G401 (cell line): Measurements from ENCODE around the gene NTHL1. TPM values are rescaled to one million over a fixed set of nuclear protein-coding genes. Genes with fewer than 3 reads are reported as not detected.

Source experiments
- DNase-seq: peaks from one replicate; pipeline ENCODE4 v3.0.0-alpha.2; 2015; ENCODE audit warnings: low spot score
- in situ Hi-C: cut with HindIII; loops from 2 replicates; pipeline ENCODE4 v1.10.0; 2016; ENCODE audit warnings: low sequenced_read_pairs, mixed read lengths
- total RNA-seq: library from RNA; depleted of rRNA; stranded (reverse); fragments of >200 nt; shearing (Covaris generic); gene quantifications from 2 replicates; pipeline ENCODE4 v1.2.3, GENCODE V29; 2014

Gene NTHL1
- total RNA-seq, 1 experiment from 2014 or later, result 36.6 TPM

- in situ Hi-C loops, result loop anchor here (10.0 kb wide), 1 partner anchor 93 kb away; no protein-coding TSS in a partner anchor
- peak; percentile 38 for DNase-seq
These were observed 24.0 kb upstream of the NTHL1 start for GRCh38 chr16:2071454-2072202.

- DNase-seq, result no peak
- in situ Hi-C loops, result loop anchor here (10.0 kb wide), 1 partner anchor 94 kb away; no protein-coding TSS in a partner anchor
These were observed 23.2 kb upstream of the NTHL1 start for GRCh38 chr16:2070576-2071453.

- DNase-seq, result no peak
- in situ Hi-C loops, result no loop called here
These were observed 18.5 kb upstream of the NTHL1 start for GRCh38 chr16:2066139-2066538.

DNA sequence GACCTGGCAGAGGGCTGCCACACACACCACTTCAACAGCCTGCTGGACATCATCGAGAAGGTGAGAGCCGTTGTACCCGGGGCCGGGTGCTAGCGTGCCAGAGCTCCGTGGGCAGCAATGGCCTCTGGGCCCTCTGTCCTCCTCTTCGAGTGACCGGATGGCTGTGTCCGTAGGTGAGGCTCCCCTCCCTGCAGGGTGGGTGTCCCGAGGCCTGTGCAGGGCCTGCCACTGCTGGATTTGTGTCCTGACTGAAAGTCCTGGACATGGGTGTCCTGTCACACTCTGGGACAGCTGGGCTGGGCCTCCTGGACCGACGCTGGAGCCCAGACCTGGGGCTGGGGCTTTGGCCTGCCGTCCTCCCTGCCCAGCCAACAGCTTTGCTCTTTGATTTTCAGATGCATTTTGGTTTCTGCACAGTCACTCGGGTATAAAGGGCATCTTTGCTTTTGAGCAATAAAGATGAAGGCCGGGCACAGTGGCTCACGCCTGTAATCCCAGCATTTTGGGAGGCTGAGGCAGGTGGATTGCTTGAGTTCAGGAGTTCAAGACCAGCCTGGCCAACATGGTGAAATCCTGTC, 16.8 kb upstream of the NTHL1 start:
- DNase-seq, result no peak
- in situ Hi-C loops, result no loop called here

DNA sequence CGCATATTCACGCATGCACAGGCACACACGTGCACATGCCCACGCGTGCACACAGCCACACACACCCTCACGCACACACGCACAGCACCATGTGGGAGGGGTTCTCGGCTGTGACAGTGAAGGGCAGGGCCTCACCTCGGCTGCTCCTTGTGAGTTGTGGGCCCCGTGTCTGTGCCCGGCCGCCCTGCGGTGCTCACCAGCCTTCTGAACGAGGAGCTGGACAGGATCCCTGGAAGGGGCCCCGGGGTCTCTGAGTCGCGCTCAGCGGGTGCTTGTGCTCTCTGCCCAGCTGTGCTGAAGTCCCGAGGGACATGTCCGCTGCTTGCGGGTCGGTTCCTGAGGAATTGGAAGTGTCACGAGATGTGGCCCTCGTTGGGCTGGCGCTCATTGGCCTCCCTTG, 16.2 kb upstream of the NTHL1 start:
- no peak for DNase-seq
- in situ Hi-C loops, result no loop called here

DNA sequence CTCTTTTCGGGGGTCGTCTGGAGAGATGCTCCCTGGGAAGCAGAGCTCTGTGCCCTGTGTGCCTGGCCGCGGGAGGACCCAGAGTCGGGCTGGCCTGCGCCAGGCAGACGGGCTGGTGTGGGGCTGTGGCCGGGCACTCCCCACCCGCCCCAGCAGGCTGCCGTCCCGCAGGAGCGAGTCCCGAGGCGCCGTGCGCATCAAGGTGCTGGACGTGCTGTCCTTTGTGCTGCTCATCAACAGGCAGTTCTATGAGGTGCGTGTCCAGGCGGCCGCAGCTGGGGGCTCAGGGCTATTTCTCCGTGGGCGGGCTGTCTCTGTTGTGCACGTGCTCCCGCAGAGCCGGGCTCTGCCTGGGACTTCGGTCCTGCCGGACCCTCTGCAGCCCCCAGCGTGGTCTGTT, 15.2 kb upstream of the NTHL1 start:
- in situ Hi-C loops, result no loop called here
- DNase-seq, result no peak

DNA sequence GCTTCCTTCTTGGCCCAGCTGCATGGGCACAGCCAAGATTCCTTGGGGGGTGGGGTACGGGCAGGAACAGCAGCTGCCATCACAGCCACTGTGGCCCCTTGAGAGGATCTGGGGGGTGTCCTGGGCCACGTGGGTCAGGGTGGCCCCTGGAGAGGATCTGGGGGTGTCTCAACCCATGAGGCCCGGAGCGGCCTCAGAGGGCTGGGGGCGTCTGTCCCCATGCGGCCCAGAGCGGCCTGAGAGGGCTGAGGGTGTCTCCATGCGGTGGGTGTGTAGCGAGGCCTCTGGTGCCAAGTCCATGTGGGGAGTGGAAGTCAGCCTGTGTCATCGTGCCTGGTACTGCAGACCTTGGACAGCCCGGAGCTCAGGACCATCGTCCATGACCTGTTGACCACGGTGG, 13.9 kb upstream of the NTHL1 start:
- in situ Hi-C loops, result no loop called here
- no peak for DNase-seq

GRCh38 chr16:2061023-2061422, 13.4 kb upstream of the NTHL1 start:
- no peak for DNase-seq
- in situ Hi-C loops, result no loop called here

- in situ Hi-C loops, result no loop called here
- DNase-seq, result no peak
These were observed 12.7 kb upstream of the NTHL1 start for GRCh38 chr16:2060346-2060745.

GRCh38 chr16:2058872-2059271, 11.2 kb upstream of the NTHL1 start:
- in situ Hi-C loops, result no loop called here
- DNase-seq, result no peak

DNA sequence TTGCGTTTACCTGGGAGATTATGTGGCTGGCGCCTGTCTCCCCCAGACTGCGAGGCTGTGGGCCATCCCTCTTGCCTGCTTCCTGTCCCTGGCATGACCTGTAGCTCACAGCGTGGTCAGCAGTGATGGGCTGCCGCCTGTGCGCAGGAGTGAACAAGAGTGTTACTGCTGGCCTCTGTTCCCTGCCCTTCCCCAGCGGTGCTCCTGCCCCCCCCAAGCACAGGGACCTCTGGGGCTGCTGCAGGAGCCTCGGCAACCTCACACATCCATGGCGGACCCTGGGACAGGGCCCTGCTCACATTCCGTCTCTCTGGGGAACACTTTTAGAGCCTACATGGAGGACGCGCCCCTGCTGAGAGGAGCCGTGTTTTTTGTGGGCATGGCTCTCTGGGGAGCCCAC, 10.8 kb upstream of the NTHL1 start:
- in situ Hi-C loops, result no loop called here
- no peak for DNase-seq

- in situ Hi-C loops, result no loop called here
- DNase-seq, result no peak
These were observed 9.8 kb upstream of the NTHL1 start for GRCh38 chr16:2057438-2057837.

- DNase-seq, result no peak
These were observed 9.2 kb upstream of the NTHL1 start for GRCh38 chr16:2056681-2057407.

GRCh38 chr16:2056077-2056476, 8.4 kb upstream of the NTHL1 start:
- in situ Hi-C loops, result no loop called here
- no peak for DNase-seq

More at GRCh38 chr16:2056681-2057407, 9.2 kb upstream of the NTHL1 start:
- in situ Hi-C loops, result no loop called here

- DNase-seq, result no peak
- in situ Hi-C loops, result no loop called here
These were observed 7.1 kb upstream of the NTHL1 start for GRCh38 chr16:2054543-2055245.

DNA sequence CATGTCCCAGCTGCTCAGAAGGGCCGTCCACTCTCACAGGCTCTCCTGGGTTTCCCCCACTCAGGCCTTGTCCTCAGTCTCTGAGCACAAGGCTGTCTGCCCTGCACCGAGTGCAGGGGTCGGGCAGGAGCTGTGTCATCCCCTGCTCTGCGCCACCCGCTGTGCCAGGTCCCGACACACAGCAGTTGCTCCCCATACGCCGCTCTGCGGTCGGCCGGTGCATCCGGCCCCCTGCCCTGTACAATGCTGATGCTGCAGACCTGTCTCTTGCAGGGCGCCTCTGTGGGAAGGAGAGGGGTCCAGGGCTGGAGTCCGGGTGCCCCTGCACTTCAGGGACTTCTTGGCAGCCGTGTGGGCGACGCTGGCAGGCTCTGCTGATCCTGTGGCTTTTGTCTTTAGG, 6.3 kb upstream of the NTHL1 start:
- DNase-seq, result no peak
- in situ Hi-C loops, result no loop called here

GRCh38 chr16:2053211-2053610, 5.6 kb upstream of the NTHL1 start:
- no peak for DNase-seq
- in situ Hi-C loops, result no loop called here

- no peak for DNase-seq
- in situ Hi-C loops, result no loop called here
These were observed 496 bp upstream of the NTHL1 start for GRCh38 chr16:2048116-2048543.

DNA sequence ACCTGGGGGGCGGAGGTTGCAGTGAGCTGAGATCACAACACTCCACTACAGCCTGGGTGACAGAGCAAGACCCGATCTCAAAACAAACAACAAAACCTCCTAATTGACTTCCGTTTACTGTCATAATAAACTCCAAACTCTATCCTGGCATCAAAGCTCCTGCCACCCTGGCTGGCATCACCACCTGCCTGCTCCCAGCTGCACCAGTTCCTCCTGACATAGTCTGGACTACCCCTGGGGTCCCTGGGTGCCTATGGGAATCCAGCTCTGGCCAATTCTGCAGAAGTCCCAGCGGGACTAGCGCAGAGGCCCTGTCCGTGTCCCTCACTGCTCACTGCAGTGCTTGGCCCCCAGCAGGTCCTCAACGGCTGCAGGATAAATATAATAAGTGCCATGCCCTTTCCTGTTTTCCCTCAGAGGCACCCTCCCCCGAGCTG, 723 bp downstream of the NTHL1 start:
- in situ Hi-C loops, result no loop called here
- no peak for DNase-seq
